GM23338 (cell line): Measurements from ENCODE around the gene POLR1C. TPM values are rescaled to one million over a fixed set of nuclear protein-coding genes. Genes with fewer than 3 reads are reported as not detected.

Experiments used
- ATAC-seq: fragments of 200-7000 bp; cut with Tn5 transposase; 3 replicates; pipeline ENCODE4 v1.9.1; 2020
- DNase-seq: peaks from one replicate; pipeline ENCODE4 v3.0.0-alpha.2; 2015; ENCODE audit warnings: low spot score
- H2AFZ ChIP-seq: fragments of 200-600 bp; sonication (generic); 2 replicates; pipeline ENCODE4 v1.8.0; 2016; ENCODE audit warnings: antibody characterized with exemption, mild to moderate bottlenecking, moderate library complexity
- H3F3A ChIP-seq: fragments of 200-600 bp; sonication (generic); replicated peaks from 2 replicates; pipeline ENCODE4 v1.8.0; 2017; ENCODE audit warnings: antibody characterized with exemption, mixed run types, low read depth
- H3K27ac ChIP-seq: fragments of 200-600 bp; sonication (generic); 2 replicates; pipeline ENCODE4 v1.6.1; 2016; ENCODE audit warnings: low read depth
- H3K27me3 ChIP-seq: fragments of 200-600 bp; sonication (generic); 2 replicates; pipeline ENCODE4 v1.8.0; 2016; ENCODE audit warnings: mild to moderate bottlenecking, mixed run types, moderate library complexity; ENCODE audit not compliant: insufficient read depth
- H3K36me3 ChIP-seq: fragments of 200-600 bp; sonication (generic); 2 replicates; pipeline ENCODE4 v1.8.0; 2016; ENCODE audit warnings: mild to moderate bottlenecking; ENCODE audit not compliant: insufficient read depth
- H3K4me1 ChIP-seq: fragments of 200-600 bp; sonication (generic); 2 replicates; pipeline ENCODE4 v1.8.0; 2016; ENCODE audit warnings: mild to moderate bottlenecking, moderate library complexity; ENCODE audit not compliant: insufficient read depth
- H3K4me2 ChIP-seq: fragments of 200-600 bp; sonication (generic); 2 replicates; pipeline ENCODE4 v1.7.1; 2017; ENCODE audit warnings: mixed run types
- H3K4me3 ChIP-seq: fragments of 200-600 bp; sonication (generic); 2 replicates; pipeline ENCODE4 v1.6.1; 2016; ENCODE audit warnings: mixed run types
- H3K79me2 ChIP-seq: fragments of 200-600 bp; sonication (generic); replicated peaks from 2 replicates; pipeline ENCODE4 v1.8.0; 2017; ENCODE audit warnings: mild to moderate bottlenecking; ENCODE audit not compliant: insufficient read depth
- H3K9me2 ChIP-seq: fragments of 200-600 bp; sonication (generic); 2 replicates; pipeline ENCODE4 v1.8.0; 2017; ENCODE audit not compliant: insufficient read depth
- H4K20me1 ChIP-seq: fragments of 200-600 bp; sonication (generic); replicated peaks from 2 replicates; pipeline ENCODE4 v1.8.0; 2017; ENCODE audit warnings: mild to moderate bottlenecking; ENCODE audit not compliant: insufficient read depth
- H3K27ac Mint-ChIP-seq: 2 replicates; pipeline ENCODE4 v1.8.0; 2020; ENCODE audit warnings: inconsistent platforms, mild to moderate bottlenecking, moderate library complexity, mixed read lengths
- H3K27me3 Mint-ChIP-seq: 3 replicates; pipeline ENCODE4 v1.8.0; 2022; ENCODE audit warnings: low read depth, mild to moderate bottlenecking, moderate library complexity, mixed read lengths, inconsistent platforms; ENCODE audit not compliant: insufficient read depth, poor library complexity
- H3K36me3 Mint-ChIP-seq: 3 replicates; pipeline ENCODE4 v1.8.0; 2021; ENCODE audit warnings: low read depth, mild to moderate bottlenecking, inconsistent platforms, moderate library complexity, mixed read lengths
- H3K4me1 Mint-ChIP-seq: 3 replicates; pipeline ENCODE4 v1.8.0; 2020; ENCODE audit warnings: mild to moderate bottlenecking, inconsistent platforms, mixed read lengths
- H3K4me3 Mint-ChIP-seq: 3 replicates; pipeline ENCODE4 v1.8.0; 2021; ENCODE audit warnings: moderate library complexity, mild to moderate bottlenecking, inconsistent platforms, mixed read lengths
- H3K9me3 Mint-ChIP-seq: 3 replicates; pipeline ENCODE4 v1.8.0; 2020; ENCODE audit warnings: moderate library complexity, mild to moderate bottlenecking, inconsistent platforms, mixed read lengths
- EZH2 ChIP-seq: fragments of 200-600 bp; sonication (generic); IDR thresholded peaks from one replicate; pipeline ENCODE4 v1.8.0; 2017; ENCODE audit warnings: antibody characterized with exemption, mild to moderate bottlenecking, low read depth; ENCODE audit not compliant: unreplicated experiment
- EZH2phosphoT487 ChIP-seq: fragments of 200-600 bp; sonication (generic); IDR thresholded peaks from one replicate; pipeline ENCODE4 v1.8.1; 2018; ENCODE audit warnings: antibody characterized with exemption; ENCODE audit not compliant: unreplicated experiment
- JUNB ChIP-seq: IDR thresholded peaks from one replicate; pipeline ENCODE4 v1.6.1; 2016; ENCODE audit warnings: antibody characterized with exemption; ENCODE audit not compliant: unreplicated experiment
- ZNF114 ChIP-seq: fragments of 250-450 bp; sonication (Bioruptor Pico); IDR thresholded peaks from 2 replicates; pipeline ENCODE4 v1.5.0; 2020; ENCODE audit warnings: mild to moderate bottlenecking, moderate library complexity
- polyA plus RNA-seq: library from polyadenylated mRNA; unstranded; fragments of >200 nt; fragmentation: Nextera tagmentation; extraction: Ambion mirVana; gene quantifications from 2 replicates; pipeline ENCODE4 v1.2.1, GENCODE V29; 2016
- total RNA-seq: library from RNA; depleted of rRNA; stranded (reverse); fragments of >200 nt; shearing (Covaris generic); gene quantifications from 2 replicates; pipeline ENCODE4 v1.2.3, GENCODE V29; 2014
- TF ChIP-seq, protein P1 (sequence below): fragments of 250-450 bp; sonication (Bioruptor Pico); IDR thresholded peaks from 2 replicates; pipeline ENCODE4 v1.5.0; 2020; ENCODE audit warnings: mild to moderate bottlenecking, moderate library complexity
- TF ChIP-seq, protein P2 (sequence below): IDR thresholded peaks from 2 replicates; pipeline ENCODE4 v1.6.1; 2016; ENCODE audit warnings: antibody characterized with exemption
- TF ChIP-seq, protein P3 (sequence below), 2 experiments: fragments of 200-600 bp in 1 of 2; sonication (generic) in 1 of 2; conservative IDR thresholded peaks; 2 replicates each; pipeline versions ENCODE4 v1.5.1 to v1.6.1; 2016 to 2017; ENCODE audit warnings: antibody characterized with exemption in 2 of 2, low read depth in 2 of 2, mild to moderate bottlenecking in 2 of 2, moderate library complexity in 1 of 2

POLR1C gene
- total and polyA plus RNA-seq, 2 experiments from 2014 or later, result 26.6 to 47.0 TPM

DNA sequence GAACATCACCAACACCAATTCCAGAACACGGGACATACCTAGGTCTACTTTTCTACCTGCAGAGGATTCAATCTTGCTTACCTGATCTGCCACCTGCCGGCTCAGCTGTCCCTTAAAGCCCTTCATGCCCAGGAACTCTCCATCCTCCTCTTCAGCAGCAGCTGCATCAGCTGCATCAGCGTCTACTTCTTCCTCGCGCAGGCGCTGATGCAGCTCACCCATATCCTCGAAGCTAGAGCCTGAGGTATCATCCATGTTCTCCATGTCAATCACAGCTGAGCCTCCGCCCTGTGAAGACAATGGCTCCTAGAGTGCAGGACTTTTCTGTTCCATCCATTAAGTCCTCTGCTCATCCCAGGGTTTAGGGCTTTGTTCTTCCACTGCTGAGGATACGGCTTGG is 1.1 kb upstream of the POLR1C start (continued):
- TF ChIP-seq, protein P1, sequence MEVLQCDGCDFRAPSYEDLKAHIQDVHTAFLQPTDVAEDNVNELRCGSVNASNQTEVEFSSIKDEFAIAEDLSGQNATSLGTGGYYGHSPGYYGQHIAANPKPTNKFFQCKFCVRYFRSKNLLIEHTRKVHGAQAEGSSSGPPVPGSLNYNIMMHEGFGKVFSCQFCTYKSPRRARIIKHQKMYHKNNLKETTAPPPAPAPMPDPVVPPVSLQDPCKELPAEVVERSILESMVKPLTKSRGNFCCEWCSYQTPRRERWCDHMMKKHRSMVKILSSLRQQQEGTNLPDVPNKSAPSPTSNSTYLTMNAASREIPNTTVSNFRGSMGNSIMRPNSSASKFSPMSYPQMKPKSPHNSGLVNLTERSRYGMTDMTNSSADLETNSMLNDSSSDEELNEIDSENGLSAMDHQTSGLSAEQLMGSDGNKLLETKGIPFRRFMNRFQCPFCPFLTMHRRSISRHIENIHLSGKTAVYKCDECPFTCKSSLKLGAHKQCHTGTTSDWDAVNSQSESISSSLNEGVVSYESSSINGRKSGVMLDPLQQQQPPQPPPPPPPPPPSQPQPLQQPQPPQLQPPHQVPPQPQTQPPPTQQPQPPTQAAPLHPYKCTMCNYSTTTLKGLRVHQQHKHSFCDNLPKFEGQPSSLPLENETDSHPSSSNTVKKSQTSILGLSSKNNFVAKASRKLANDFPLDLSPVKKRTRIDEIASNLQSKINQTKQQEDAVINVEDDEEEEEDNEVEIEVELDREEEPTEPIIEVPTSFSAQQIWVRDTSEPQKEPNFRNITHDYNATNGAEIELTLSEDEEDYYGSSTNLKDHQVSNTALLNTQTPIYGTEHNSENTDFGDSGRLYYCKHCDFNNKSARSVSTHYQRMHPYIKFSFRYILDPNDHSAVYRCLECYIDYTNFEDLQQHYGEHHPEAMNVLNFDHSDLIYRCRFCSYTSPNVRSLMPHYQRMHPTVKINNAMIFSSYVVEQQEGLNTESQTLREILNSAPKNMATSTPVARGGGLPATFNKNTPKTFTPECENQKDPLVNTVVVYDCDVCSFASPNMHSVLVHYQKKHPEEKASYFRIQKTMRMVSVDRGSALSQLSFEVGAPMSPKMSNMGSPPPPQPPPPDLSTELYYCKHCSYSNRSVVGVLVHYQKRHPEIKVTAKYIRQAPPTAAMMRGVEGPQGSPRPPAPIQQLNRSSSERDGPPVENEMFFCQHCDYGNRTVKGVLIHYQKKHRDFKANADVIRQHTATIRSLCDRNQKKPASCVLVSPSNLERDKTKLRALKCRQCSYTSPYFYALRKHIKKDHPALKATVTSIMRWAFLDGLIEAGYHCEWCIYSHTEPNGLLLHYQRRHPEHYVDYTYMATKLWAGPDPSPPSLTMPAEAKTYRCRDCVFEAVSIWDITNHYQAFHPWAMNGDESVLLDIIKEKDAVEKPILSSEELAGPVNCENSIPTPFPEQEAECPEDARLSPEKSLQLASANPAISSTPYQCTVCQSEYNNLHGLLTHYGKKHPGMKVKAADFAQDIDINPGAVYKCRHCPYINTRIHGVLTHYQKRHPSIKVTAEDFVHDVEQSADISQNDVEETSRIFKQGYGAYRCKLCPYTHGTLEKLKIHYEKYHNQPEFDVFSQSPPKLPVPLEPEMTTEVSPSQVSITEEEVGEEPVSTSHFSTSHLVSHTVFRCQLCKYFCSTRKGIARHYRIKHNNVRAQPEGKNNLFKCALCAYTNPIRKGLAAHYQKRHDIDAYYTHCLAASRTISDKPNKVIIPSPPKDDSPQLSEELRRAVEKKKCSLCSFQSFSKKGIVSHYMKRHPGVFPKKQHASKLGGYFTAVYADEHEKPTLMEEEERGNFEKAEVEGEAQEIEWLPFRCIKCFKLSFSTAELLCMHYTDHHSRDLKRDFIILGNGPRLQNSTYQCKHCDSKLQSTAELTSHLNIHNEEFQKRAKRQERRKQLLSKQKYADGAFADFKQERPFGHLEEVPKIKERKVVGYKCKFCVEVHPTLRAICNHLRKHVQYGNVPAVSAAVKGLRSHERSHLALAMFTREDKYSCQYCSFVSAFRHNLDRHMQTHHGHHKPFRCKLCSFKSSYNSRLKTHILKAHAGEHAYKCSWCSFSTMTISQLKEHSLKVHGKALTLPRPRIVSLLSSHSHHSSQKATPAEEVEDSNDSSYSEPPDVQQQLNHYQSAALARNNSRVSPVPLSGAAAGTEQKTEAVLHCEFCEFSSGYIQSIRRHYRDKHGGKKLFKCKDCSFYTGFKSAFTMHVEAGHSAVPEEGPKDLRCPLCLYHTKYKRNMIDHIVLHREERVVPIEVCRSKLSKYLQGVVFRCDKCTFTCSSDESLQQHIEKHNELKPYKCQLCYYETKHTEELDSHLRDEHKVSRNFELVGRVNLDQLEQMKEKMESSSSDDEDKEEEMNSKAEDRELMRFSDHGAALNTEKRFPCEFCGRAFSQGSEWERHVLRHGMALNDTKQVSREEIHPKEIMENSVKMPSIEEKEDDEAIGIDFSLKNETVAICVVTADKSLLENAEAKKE (CRISPR knock-in tag), result no peak
- TF ChIP-seq, protein P2, sequence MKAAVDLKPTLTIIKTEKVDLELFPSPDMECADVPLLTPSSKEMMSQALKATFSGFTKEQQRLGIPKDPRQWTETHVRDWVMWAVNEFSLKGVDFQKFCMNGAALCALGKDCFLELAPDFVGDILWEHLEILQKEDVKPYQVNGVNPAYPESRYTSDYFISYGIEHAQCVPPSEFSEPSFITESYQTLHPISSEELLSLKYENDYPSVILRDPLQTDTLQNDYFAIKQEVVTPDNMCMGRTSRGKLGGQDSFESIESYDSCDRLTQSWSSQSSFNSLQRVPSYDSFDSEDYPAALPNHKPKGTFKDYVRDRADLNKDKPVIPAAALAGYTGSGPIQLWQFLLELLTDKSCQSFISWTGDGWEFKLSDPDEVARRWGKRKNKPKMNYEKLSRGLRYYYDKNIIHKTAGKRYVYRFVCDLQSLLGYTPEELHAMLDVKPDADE, result no peak
- TF ChIP-seq, protein P3, sequence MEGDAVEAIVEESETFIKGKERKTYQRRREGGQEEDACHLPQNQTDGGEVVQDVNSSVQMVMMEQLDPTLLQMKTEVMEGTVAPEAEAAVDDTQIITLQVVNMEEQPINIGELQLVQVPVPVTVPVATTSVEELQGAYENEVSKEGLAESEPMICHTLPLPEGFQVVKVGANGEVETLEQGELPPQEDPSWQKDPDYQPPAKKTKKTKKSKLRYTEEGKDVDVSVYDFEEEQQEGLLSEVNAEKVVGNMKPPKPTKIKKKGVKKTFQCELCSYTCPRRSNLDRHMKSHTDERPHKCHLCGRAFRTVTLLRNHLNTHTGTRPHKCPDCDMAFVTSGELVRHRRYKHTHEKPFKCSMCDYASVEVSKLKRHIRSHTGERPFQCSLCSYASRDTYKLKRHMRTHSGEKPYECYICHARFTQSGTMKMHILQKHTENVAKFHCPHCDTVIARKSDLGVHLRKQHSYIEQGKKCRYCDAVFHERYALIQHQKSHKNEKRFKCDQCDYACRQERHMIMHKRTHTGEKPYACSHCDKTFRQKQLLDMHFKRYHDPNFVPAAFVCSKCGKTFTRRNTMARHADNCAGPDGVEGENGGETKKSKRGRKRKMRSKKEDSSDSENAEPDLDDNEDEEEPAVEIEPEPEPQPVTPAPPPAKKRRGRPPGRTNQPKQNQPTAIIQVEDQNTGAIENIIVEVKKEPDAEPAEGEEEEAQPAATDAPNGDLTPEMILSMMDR (conservative IDR thresholded peaks at IDR 0.05; ENCODE audit: low read depth in 2 of 2), result no peak
- no peak for TF ChIP-seq JUNB

DNA sequence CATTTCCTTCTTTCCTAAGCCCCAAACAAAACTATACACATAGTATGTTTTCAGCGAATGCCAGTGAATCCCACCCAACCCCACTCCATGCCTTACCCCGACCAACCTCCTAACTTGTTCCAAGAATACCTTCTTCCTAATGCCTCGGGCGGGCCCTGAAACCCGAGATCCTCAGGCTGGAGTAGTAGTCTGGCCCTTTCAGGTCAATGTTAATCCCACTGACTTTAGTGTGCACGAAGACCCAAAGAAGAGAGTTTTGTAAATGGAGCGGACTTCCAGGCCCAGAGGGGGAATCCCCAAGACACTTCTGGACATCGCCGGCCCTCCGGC is 557 bp upstream of the POLR1C start:
- Mint-ChIP-seq H3K4me1 (peaks cover 27% of the 10 kb centered on the region), H3K27me3 (peaks cover 10% of the 10 kb centered on the region), H3K27ac (no peak overlapping the region), H3K36me3 (peaks cover 38% of the 10 kb centered on the region), H3K4me3 (no peak overlapping the region), H3K9me3 (no peaks in the 10 kb centered on the region)
- Histone ChIP-seq H3K9me2 (no peaks in the 10 kb centered on the region), H3K27me3 (no peaks in the 10 kb centered on the region), H3K4me2 (peak overlapping the region; percentile 97), H3K79me2 (peaks cover 46% of the 10 kb centered on the region), H3K4me3 (peak overlapping the region; percentile 90), H3F3A (peaks cover 28% of the 10 kb centered on the region), H2AFZ (peak overlapping the region; percentile 88; the same call in 1 of the 2 replicates), H3K27ac (no peak overlapping the region), H3K4me1 (peaks cover 19% of the 10 kb centered on the region), H4K20me1 (peaks cover 3% of the 10 kb centered on the region), H3K36me3 (peaks cover 45% of the 10 kb centered on the region)
- no peak for DNase-seq
- ATAC-seq, result peak; percentile 50
- TF ChIP-seq EZH2phosphoT487 (no peak), EZH2 (no peak), ZNF114 (CRISPR knock-in tag) (no peak), JUNB (no peak)
- TF ChIP-seq, protein P1 (CRISPR knock-in tag), result no peak
